ENCODE results near the gene TBC1D1.
"Not testable (repeated sequence)": the region's sequence is repeated elsewhere in the genome, so short reads cannot be mapped to it uniquely, and the experiment has no call there.

TBC1D1 gene

GRCh38 chr4:37968747-37969146, 77.9 kb downstream of the TBC1D1 start:
- DNase-seq (ENCODE audit: low spot score): no peak

GRCh38 chr4:37970702-37971101, 79.8 kb downstream of the TBC1D1 start:
- no peak for DNase-seq (ENCODE audit: low spot score)

- no peak for DNase-seq (ENCODE audit: low spot score)
Measured at GRCh38 chr4:37971202-37971601, 80.3 kb downstream of the TBC1D1 start.

- no peak for DNase-seq (ENCODE audit: low spot score)
Measured at GRCh38 chr4:37973441-37973840, 82.6 kb downstream of the TBC1D1 start.

- not testable (repeated sequence) for DNase-seq (ENCODE audit: low spot score)
Measured at GRCh38 chr4:37975321-37975822, 84.5 kb downstream of the TBC1D1 start.

GRCh38 chr4:37976507-37976906, 85.6 kb downstream of the TBC1D1 start:
- no peak for DNase-seq (ENCODE audit: low spot score)

- peak; percentile 49 for DNase-seq (ENCODE audit: low spot score)
Measured at GRCh38 chr4:37976991-37977470, 86.1 kb downstream of the TBC1D1 start.

- DNase-seq (ENCODE audit: low spot score): peak; percentile 53
Measured at GRCh38 chr4:37977471-37978247, 86.8 kb downstream of the TBC1D1 start.

- no peak for DNase-seq (ENCODE audit: low spot score)
Measured at GRCh38 chr4:37978248-37978924, 87.5 kb downstream of the TBC1D1 start.

- no peak for DNase-seq (ENCODE audit: low spot score)
Measured at GRCh38 chr4:37980246-37980645, 89.4 kb downstream of the TBC1D1 start.

GRCh38 chr4:37981425-37981824, 90.5 kb downstream of the TBC1D1 start:
- DNase-seq (ENCODE audit: low spot score): no peak

- no peak for DNase-seq (ENCODE audit: low spot score)
Measured at GRCh38 chr4:37981844-37982720, 91.2 kb downstream of the TBC1D1 start.

GRCh38 chr4:37982736-37983135, 91.9 kb downstream of the TBC1D1 start:
- DNase-seq (ENCODE audit: low spot score): no peak

- DNase-seq (ENCODE audit: low spot score): no peak
Measured at GRCh38 chr4:37983951-37984350, 93.1 kb downstream of the TBC1D1 start.

GRCh38 chr4:37985730-37986275, 94.9 kb downstream of the TBC1D1 start:
- DNase-seq (ENCODE audit: low spot score): no peak

GRCh38 chr4:37988670-37989069, 97.8 kb downstream of the TBC1D1 start:
- DNase-seq (ENCODE audit: low spot score): no peak

- no peak for DNase-seq (ENCODE audit: low spot score)
Measured at GRCh38 chr4:37989398-37990260, 98.7 kb downstream of the TBC1D1 start.

GRCh38 chr4:37990731-37991245, 99.9 kb downstream of the TBC1D1 start:
- no peak for DNase-seq (ENCODE audit: low spot score)

- DNase-seq (ENCODE audit: low spot score): no peak
Measured at GRCh38 chr4:37991623-37992410, 100.9 kb downstream of the TBC1D1 start.

GRCh38 chr4:37993806-37994205, 102.9 kb downstream of the TBC1D1 start:
- no peak for DNase-seq (ENCODE audit: low spot score)
